Measurements from ENCODE around the gene ATPAF2.

The ATPAF2 gene

GRCh38 chr17:17988427-17988945 lies 50.5 kb downstream of the ATPAF2 start:
- H3K4me3 ChIP-seq (ENCODE audit: low read depth, low read length, poor library complexity, severe bottlenecking): no peak overlapping the region
- TF ChIP-seq CTCF (IDR thresholded peaks at IDR 0.05; ENCODE audit: low read length): no peak
- no peak for TF ChIP-seq EZH2 (IDR thresholded peaks at IDR 0.05; ENCODE audit: borderline replicate concordance, low read length)
- no peak overlapping the region for H3K9ac ChIP-seq (ENCODE audit: low read length)
- no peaks in the 10 kb centered on the region for H3K9me3 ChIP-seq (ENCODE audit: low read length)
- no peaks in the 10 kb centered on the region for H3K79me2 ChIP-seq (ENCODE audit: insufficient read depth, low read length)
- no peak overlapping the region for H3K27ac ChIP-seq (ENCODE audit: low read depth, low read length, poor library complexity, severe bottlenecking)
- peaks cover 6% of the 10 kb centered on the region; the same call in 1 of the 2 replicates for H3K27me3 ChIP-seq (ENCODE audit: insufficient read depth, low read length)
- no peaks in the 10 kb centered on the region for H4K20me1 ChIP-seq (ENCODE audit: insufficient read depth, low read length)
- H3K4me1 ChIP-seq (ENCODE audit: insufficient read depth, low read length, severe bottlenecking): no peaks in the 10 kb centered on the region
- H3F3A ChIP-seq (ENCODE audit: insufficient read depth, low read length): no peaks in the 10 kb centered on the region
- no peak overlapping the region for H3K4me2 ChIP-seq (ENCODE audit: low read length)
- no peaks in the 10 kb centered on the region for H3K9me2 ChIP-seq (ENCODE audit: low read depth, low read length)
- H2AFZ ChIP-seq (ENCODE audit: low read length): no peak overlapping the region
- H3K36me3 ChIP-seq (ENCODE audit: insufficient read depth, low read length): no peaks in the 10 kb centered on the region

- no peaks in the 10 kb centered on the region for H3F3A ChIP-seq (ENCODE audit: insufficient read depth, low read length)
- H3K9me3 ChIP-seq (ENCODE audit: low read length): no peaks in the 10 kb centered on the region
- H3K4me2 ChIP-seq (ENCODE audit: low read length): no peak overlapping the region
- H3K4me1 ChIP-seq (ENCODE audit: insufficient read depth, low read length, severe bottlenecking): no peaks in the 10 kb centered on the region
- no peak overlapping the region for H3K4me3 ChIP-seq (ENCODE audit: low read depth, low read length, poor library complexity, severe bottlenecking)
- peaks cover 5% of the 10 kb centered on the region; the same call in 1 of the 2 replicates for H3K27me3 ChIP-seq (ENCODE audit: insufficient read depth, low read length)
- no peak overlapping the region for H3K27ac ChIP-seq (ENCODE audit: low read depth, low read length, poor library complexity, severe bottlenecking)
- H3K36me3 ChIP-seq (ENCODE audit: insufficient read depth, low read length): no peaks in the 10 kb centered on the region
- no peak overlapping the region for H2AFZ ChIP-seq (ENCODE audit: low read length)
- no peaks in the 10 kb centered on the region for H4K20me1 ChIP-seq (ENCODE audit: insufficient read depth, low read length)
- H3K9ac ChIP-seq (ENCODE audit: low read length): no peak overlapping the region
- TF ChIP-seq CTCF (IDR thresholded peaks at IDR 0.05; ENCODE audit: low read length): no peak
- TF ChIP-seq EZH2 (IDR thresholded peaks at IDR 0.05; ENCODE audit: borderline replicate concordance, low read length): no peak
- no peaks in the 10 kb centered on the region for H3K79me2 ChIP-seq (ENCODE audit: insufficient read depth, low read length)
- H3K9me2 ChIP-seq (ENCODE audit: low read depth, low read length): no peaks in the 10 kb centered on the region
Measured at GRCh38 chr17:17987901-17988300, 51.1 kb downstream of the ATPAF2 start.

- no peak overlapping the region for H2AFZ ChIP-seq (ENCODE audit: low read length)
- H4K20me1 ChIP-seq (ENCODE audit: insufficient read depth, low read length): no peaks in the 10 kb centered on the region
- H3F3A ChIP-seq (ENCODE audit: insufficient read depth, low read length): no peaks in the 10 kb centered on the region
- no peaks in the 10 kb centered on the region for H3K9me2 ChIP-seq (ENCODE audit: low read depth, low read length)
- H3K9ac ChIP-seq (ENCODE audit: low read length): no peak overlapping the region
- no peaks in the 10 kb centered on the region for H3K79me2 ChIP-seq (ENCODE audit: insufficient read depth, low read length)
- no peaks in the 10 kb centered on the region for H3K4me1 ChIP-seq (ENCODE audit: insufficient read depth, low read length, severe bottlenecking)
- no peak overlapping the region for H3K4me3 ChIP-seq (ENCODE audit: low read depth, low read length, poor library complexity, severe bottlenecking)
- TF ChIP-seq EZH2 (IDR thresholded peaks at IDR 0.05; ENCODE audit: borderline replicate concordance, low read length): no peak
- no peak for TF ChIP-seq CTCF (IDR thresholded peaks at IDR 0.05; ENCODE audit: low read length)
- no peak overlapping the region for H3K4me2 ChIP-seq (ENCODE audit: low read length)
- peaks cover 5% of the 10 kb centered on the region; the same call in 1 of the 2 replicates for H3K27me3 ChIP-seq (ENCODE audit: insufficient read depth, low read length)
- H3K36me3 ChIP-seq (ENCODE audit: insufficient read depth, low read length): no peaks in the 10 kb centered on the region
- H3K27ac ChIP-seq (ENCODE audit: low read depth, low read length, poor library complexity, severe bottlenecking): no peak overlapping the region
- H3K9me3 ChIP-seq (ENCODE audit: low read length): no peaks in the 10 kb centered on the region
Measured at GRCh38 chr17:17987187-17987896, 51.6 kb downstream of the ATPAF2 start.

Data from OCI-LY1 (cell line).